ENCODE data around the gene IZUMO4. TPM values are rescaled to one million over a fixed set of nuclear protein-coding genes. Genes with fewer than 3 reads are reported as not detected.

Gene IZUMO4
- total RNA-seq, 1 donor from 2014 or later = 10.6 TPM

GRCh38 chr19:2148482-2149135 lies 51.9 kb downstream of the IZUMO4 start:
- H3K9me3 Mint-ChIP-seq (ENCODE audit: unreplicated experiment) = peaks cover 8% of the 10 kb centered on the region

More at GRCh38 chr19:2148482-2149135, 51.9 kb downstream of the IZUMO4 start:
- no peak for DNase-seq
- Mint-ChIP-seq H3K27ac (ENCODE audit: unreplicated experiment) (no peak overlapping the region), H3K27me3 (ENCODE audit: unreplicated experiment) (peaks cover 7% of the 10 kb centered on the region), H3K4me1 (ENCODE audit: low read depth, unreplicated experiment) (peaks cover 20% of the 10 kb centered on the region), H3K36me3 (ENCODE audit: unreplicated experiment) (no peaks in the 10 kb centered on the region), H3K4me3 (ENCODE audit: unreplicated experiment) (peak overlapping the region; percentile 34)
- TF ChIP-seq CTCF (IDR thresholded peaks at IDR 0.05; ENCODE audit: partially characterized antibody, unreplicated experiment) = no peak

Other genes starting within 250 kb of the IZUMO4 start
- gene REXO1, start 248.4 kb upstream of the IZUMO4 start, total RNA-seq (ENCODE audit: unreplicated experiment) = 65.7 TPM
- 30.6 TPM for gene KLF16, start 233.3 kb upstream of the IZUMO4 start, total RNA-seq (ENCODE audit: unreplicated experiment)
- gene ABHD17A, start 211.4 kb upstream of the IZUMO4 start, total RNA-seq (ENCODE audit: unreplicated experiment) = 75.1 TPM
- 10.9 TPM for gene ADAT3, start 191.5 kb upstream of the IZUMO4 start, total RNA-seq (ENCODE audit: unreplicated experiment)
- gene SCAMP4, start 191.5 kb upstream of the IZUMO4 start, total RNA-seq (ENCODE audit: unreplicated experiment) = 66.3 TPM
- gene CSNK1G2, start 155.7 kb upstream of the IZUMO4 start, total RNA-seq (ENCODE audit: unreplicated experiment) = 104 TPM
- gene BTBD2, start 81.2 kb upstream of the IZUMO4 start, total RNA-seq (ENCODE audit: unreplicated experiment) = 70.4 TPM
- gene MKNK2, start 45.7 kb upstream of the IZUMO4 start, total RNA-seq (ENCODE audit: unreplicated experiment) = 149 TPM
- gene MOB3A, start 589 bp upstream of the IZUMO4 start, total RNA-seq (ENCODE audit: unreplicated experiment) = 66.0 TPM
- gene AP3D1, start 54.7 kb downstream of the IZUMO4 start, total RNA-seq (ENCODE audit: unreplicated experiment) = 133 TPM
- 71.4 TPM for gene DOT1L, start 67.0 kb downstream of the IZUMO4 start, total RNA-seq (ENCODE audit: unreplicated experiment)
- gene PLEKHJ1, start 139.4 kb downstream of the IZUMO4 start, total RNA-seq (ENCODE audit: unreplicated experiment) = 164 TPM
- 101 TPM for gene SF3A2, start 139.9 kb downstream of the IZUMO4 start, total RNA-seq (ENCODE audit: unreplicated experiment)
- 11.0 TPM for gene AMH, start 152.4 kb downstream of the IZUMO4 start, total RNA-seq (ENCODE audit: unreplicated experiment)
- not detected for gene JSRP1, start 159.5 kb downstream of the IZUMO4 start, total RNA-seq (ENCODE audit: unreplicated experiment)
- not detected for gene PEAK3, start 185.3 kb downstream of the IZUMO4 start, total RNA-seq (ENCODE audit: unreplicated experiment)
- gene LINGO3, start 211.2 kb downstream of the IZUMO4 start, total RNA-seq (ENCODE audit: unreplicated experiment) = 0.25 TPM
- 105 TPM for gene LSM7, start 231.7 kb downstream of the IZUMO4 start, total RNA-seq (ENCODE audit: unreplicated experiment)
- 166 TPM for gene SPPL2B, start 231.8 kb downstream of the IZUMO4 start, total RNA-seq (ENCODE audit: unreplicated experiment)

All from glutamatergic neuron (in vitro differentiated cells).